Measurements from ENCODE around the gene GALNT13. TPM values are rescaled to one million over a fixed set of nuclear protein-coding genes. Genes with fewer than 3 reads are reported as not detected.

Gene GALNT13
- total and polyA plus RNA-seq, 2 of the 13 experiments (the other 11 are each of a cell fraction or from before 2014, with no cell fraction given), result 1.3 to 5.0 TPM

DNA sequence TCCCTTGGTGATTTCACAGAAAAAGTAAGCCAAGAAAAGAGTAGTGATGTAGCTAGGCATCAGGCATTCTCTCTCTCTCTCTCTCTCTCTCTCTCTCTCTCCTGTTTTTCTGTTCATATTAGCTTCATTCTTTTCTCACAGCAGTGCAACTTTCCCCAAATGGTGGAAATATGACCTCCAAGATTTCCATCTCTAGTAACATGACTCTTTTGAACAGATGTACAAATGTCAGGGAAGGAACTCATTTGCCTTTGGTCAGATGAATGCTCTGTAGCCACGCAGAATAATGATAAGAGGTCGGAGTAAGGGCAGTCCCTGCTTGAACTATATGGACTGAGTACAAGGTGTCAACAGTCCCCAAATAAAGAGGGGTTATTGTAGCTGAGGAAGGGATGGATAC is 316.2 kb downstream of the GALNT13 start:
- 0 out of 5 replicates have a peak, but pooled peaks cover 0 to 1% of the 10 kb centered on the region in 2 experiments for H3K27me3 ChIP-seq (ENCODE audit: control insufficient read depth in 1 of 2, insufficient read depth in 2 of 2, low read length in 2 of 2)
- DNase-seq (ENCODE audit: low spot score) (no peak), FAIRE-seq (no peak), ATAC-seq (no peak)
- H3K9ac ChIP-seq (ENCODE audit: insufficient read depth, low read depth, low read length), result no peak overlapping the region
- 3% methylated on average over 2 of the region's 2 CpGs for WGBS (ENCODE audit: low lambda C conversion rate)
- no TSS peak for BruUV-seq (replicated peaks)
- no peak overlapping the region for H3K4me2 ChIP-seq (ENCODE audit: low read depth, low read length)
- TF ChIP-seq RARG (CRISPR knock-in tag; IDR thresholded peaks at IDR 0.05; ENCODE audit: low read depth), result no peak
- TF ChIP-seq, protein P1, sequence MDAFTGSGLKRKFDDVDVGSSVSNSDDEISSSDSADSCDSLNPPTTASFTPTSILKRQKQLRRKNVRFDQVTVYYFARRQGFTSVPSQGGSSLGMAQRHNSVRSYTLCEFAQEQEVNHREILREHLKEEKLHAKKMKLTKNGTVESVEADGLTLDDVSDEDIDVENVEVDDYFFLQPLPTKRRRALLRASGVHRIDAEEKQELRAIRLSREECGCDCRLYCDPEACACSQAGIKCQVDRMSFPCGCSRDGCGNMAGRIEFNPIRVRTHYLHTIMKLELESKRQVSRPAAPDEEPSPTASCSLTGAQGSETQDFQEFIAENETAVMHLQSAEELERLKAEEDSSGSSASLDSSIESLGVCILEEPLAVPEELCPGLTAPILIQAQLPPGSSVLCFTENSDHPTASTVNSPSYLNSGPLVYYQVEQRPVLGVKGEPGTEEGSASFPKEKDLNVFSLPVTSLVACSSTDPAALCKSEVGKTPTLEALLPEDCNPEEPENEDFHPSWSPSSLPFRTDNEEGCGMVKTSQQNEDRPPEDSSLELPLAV (CRISPR knock-in tag; conservative IDR thresholded peaks at IDR 0.05; ENCODE audit: low read depth), result no peak
- TF ChIP-seq HNRNPL (IDR thresholded peaks at IDR 0.05; ENCODE audit: low read depth, low read length), result no peak
- TF ChIP-seq, protein P2, sequence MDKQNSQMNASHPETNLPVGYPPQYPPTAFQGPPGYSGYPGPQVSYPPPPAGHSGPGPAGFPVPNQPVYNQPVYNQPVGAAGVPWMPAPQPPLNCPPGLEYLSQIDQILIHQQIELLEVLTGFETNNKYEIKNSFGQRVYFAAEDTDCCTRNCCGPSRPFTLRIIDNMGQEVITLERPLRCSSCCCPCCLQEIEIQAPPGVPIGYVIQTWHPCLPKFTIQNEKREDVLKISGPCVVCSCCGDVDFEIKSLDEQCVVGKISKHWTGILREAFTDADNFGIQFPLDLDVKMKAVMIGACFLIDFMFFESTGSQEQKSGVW (CRISPR knock-in tag; IDR thresholded peaks at IDR 0.05; ENCODE audit: borderline replicate concordance), result no peak
- TF ChIP-seq CC2D1A (CRISPR knock-in tag; IDR thresholded peaks at IDR 0.05), result no peak
- TF ChIP-seq ZBTB8A (CRISPR knock-in tag; IDR thresholded peaks at IDR 0.05; ENCODE audit: borderline replicate concordance, low read depth), result no peak
- no peak for TF ChIP-seq FOSL2 (CRISPR knock-in tag; IDR thresholded peaks at IDR 0.05)
- H2AFZ ChIP-seq (ENCODE audit: low read length), result no peak overlapping the region
- in situ Hi-C loops (cut with HindIII; ENCODE audit: extremely low pct_ligation_motif_present, low pct_unique_long_range_greater_than_20kb) (no loop called here), intact Hi-C loops (cut with micrococcal nuclease; ENCODE audit: unreplicated experiment) (no loop called here)
- peaks cover 19% of the 10 kb centered on the region for H3K9me3 ChIP-seq (ENCODE audit: low read length)
- no peaks in the 10 kb centered on the region for H3K4me1 ChIP-seq (ENCODE audit: insufficient read depth, low read length)
- H3K27ac ChIP-seq (ENCODE audit: extremely low read length, insufficient read depth, low read length), result no peak overlapping the region
- no peaks in the 10 kb centered on the region for H3K79me2 ChIP-seq (ENCODE audit: insufficient read depth, low read length)
- H3K4me3 ChIP-seq (replicated peaks in 1 of 3; ENCODE audit: insufficient read depth in 1 of 3, low read depth in 2 of 3, low read length in 3 of 3), result no peak overlapping the region
- CTCF ChIA-PET (ENCODE audit: low intra/inter-chr PET ratio, low total read pairs), result no interaction called here
- H4K20me1 ChIP-seq (ENCODE audit: insufficient read depth, low read length), result no peaks in the 10 kb centered on the region
- no peaks in the 10 kb centered on the region for H3K36me3 ChIP-seq (replicated peaks in 1 of 2; ENCODE audit: control insufficient read depth in 1 of 2, insufficient read depth in 2 of 2, low read length in 2 of 2)
- POLR2A ChIA-PET, result no interaction called here
